CD4-positive, alpha-beta T cell treated with Interferon gamma for 1 hour (primary cell): ENCODE results near the gene CD276.
"Not testable (repeated sequence)": the region's sequence is repeated elsewhere in the genome, so short reads cannot be mapped to it uniquely, and the experiment has no call there.

Source experiments
- DNase-seq: peaks from one replicate; pipeline ENCODE4 v3.0.0-alpha.2; 2020

CD276 gene

GRCh38 chr15:73712107-73712506 is 27.9 kb downstream of the CD276 start:
- no peak for DNase-seq

GRCh38 chr15:73714695-73715301 is 30.6 kb downstream of the CD276 start:
- no peak for DNase-seq

- DNase-seq, result no peak
Observed at GRCh38 chr15:73715417-73715816, 31.2 kb downstream of the CD276 start.

- no peak for DNase-seq
Observed at GRCh38 chr15:73716417-73716816, 32.2 kb downstream of the CD276 start.

GRCh38 chr15:73717206-73717605 is 33.0 kb downstream of the CD276 start:
- no peak for DNase-seq

- DNase-seq, result no peak
Observed at GRCh38 chr15:73717802-73718201, 33.6 kb downstream of the CD276 start.

GRCh38 chr15:73718694-73719093 is 34.5 kb downstream of the CD276 start:
- DNase-seq, result no peak

GRCh38 chr15:73722425-73722824 is 38.2 kb downstream of the CD276 start:
- no peak for DNase-seq

GRCh38 chr15:73723191-73723590 is 39.0 kb downstream of the CD276 start:
- DNase-seq, result no peak

GRCh38 chr15:73724212-73724611 is 40.0 kb downstream of the CD276 start:
- DNase-seq, result no peak

GRCh38 chr15:73727330-73727976 is 43.3 kb downstream of the CD276 start:
- no peak for DNase-seq

- not testable (repeated sequence) for DNase-seq
Observed at GRCh38 chr15:73732051-73732450, 47.9 kb downstream of the CD276 start.

GRCh38 chr15:73732930-73733329 is 48.7 kb downstream of the CD276 start:
- no peak for DNase-seq

- DNase-seq, result no peak
Observed at GRCh38 chr15:73737535-73737934, 53.4 kb downstream of the CD276 start.

GRCh38 chr15:73740152-73741048 is 56.2 kb downstream of the CD276 start:
- DNase-seq, result no peak

- no peak for DNase-seq
Observed at GRCh38 chr15:73741321-73741836, 57.2 kb downstream of the CD276 start.

GRCh38 chr15:73744293-73744692 is 60.1 kb downstream of the CD276 start:
- no peak for DNase-seq

GRCh38 chr15:73745073-73745472 is 60.9 kb downstream of the CD276 start:
- no peak for DNase-seq

GRCh38 chr15:73746261-73746660 is 62.1 kb downstream of the CD276 start:
- no peak for DNase-seq

- no peak for DNase-seq
Observed at GRCh38 chr15:73746883-73747282, 62.7 kb downstream of the CD276 start.

- no peak for DNase-seq
Observed at GRCh38 chr15:73747847-73748590, 63.8 kb downstream of the CD276 start.

GRCh38 chr15:73748730-73749129 is 64.5 kb downstream of the CD276 start:
- DNase-seq, result no peak

- DNase-seq, result no peak
Observed at GRCh38 chr15:73749533-73749932, 65.3 kb downstream of the CD276 start.
